Immature natural killer cell (primary cell): ENCODE measurements around the gene HINT3. TPM values are rescaled to one million over a fixed set of nuclear protein-coding genes. Genes with fewer than 3 reads are reported as not detected.
"Not testable (repeated sequence)": the region's sequence is repeated elsewhere in the genome, so short reads cannot be mapped to it uniquely, and the experiment has no call there.

Source experiments
- DNase-seq, 3 donors: peaks; one replicate each; pipeline ENCODE4 v3.0.0; 2022; ENCODE audit warnings: mixed read lengths in 1 of 3
- H3K27ac Mint-ChIP-seq, 6 donors: one replicate each; pipeline ENCODE4 v1.8.0; 2020; ENCODE audit warnings: mixed read lengths in 6 of 6, mild to moderate bottlenecking in 5 of 6, inconsistent platforms in 4 of 6, moderate library complexity in 3 of 6
- H3K27me3 Mint-ChIP-seq, 3 donors: one replicate each; pipeline ENCODE4 v1.8.0; 2020 to 2021; ENCODE audit warnings: low read depth in 3 of 3, mild to moderate bottlenecking in 3 of 3, mixed read lengths in 3 of 3, moderate library complexity in 3 of 3, inconsistent platforms in 1 of 3
- H3K36me3 Mint-ChIP-seq, 3 donors: one replicate each; pipeline ENCODE4 v1.8.0; 2020; ENCODE audit warnings: mixed read lengths in 3 of 3, inconsistent platforms in 2 of 3, mild to moderate bottlenecking in 2 of 3
- H3K4me1 Mint-ChIP-seq, 2 donors: one replicate each; pipeline ENCODE4 v1.8.0; 2020; ENCODE audit warnings: inconsistent platforms in 2 of 2, mild to moderate bottlenecking in 2 of 2, mixed read lengths in 2 of 2, moderate library complexity in 1 of 2
- H3K4me3 Mint-ChIP-seq, 5 donors: one replicate each; pipeline ENCODE4 v1.8.0; 2020; ENCODE audit warnings: mild to moderate bottlenecking in 5 of 5, mixed read lengths in 5 of 5, inconsistent platforms in 3 of 5, moderate library complexity in 3 of 5
- H3K9me3 Mint-ChIP-seq, 6 donors: one replicate each; pipeline ENCODE4 v1.8.0; 2020; ENCODE audit warnings: mild to moderate bottlenecking in 6 of 6, mixed read lengths in 6 of 6, inconsistent platforms in 4 of 6, moderate library complexity in 3 of 6
- polyA plus RNA-seq, 3 donors: library from polyadenylated mRNA; unstranded; fragments of 300-500 nt; fragmentation: Illumina TruSeq; gene quantifications; one replicate each; pipeline ENCODE4 v1.2.3, GENCODE V29; 2021

The HINT3 gene
- polyA plus RNA-seq, 3 donors from 2014 or later, result 3.7 to 10.3 (median 6.6) TPM

- Mint-ChIP-seq H3K27me3 (peaks cover 2 to 8% (median 5%) of the 10 kb centered on the region in 3 donors), H3K27ac (no peak overlapping the region), H3K36me3 (no peaks in the 10 kb centered on the region), H3K4me3 (no peak overlapping the region), H3K4me1 (peaks cover 7 to 12% of the 10 kb centered on the region in 2 donors), H3K9me3 (no peaks in the 10 kb centered on the region)
- DNase-seq, result peak in 1 of 3 donors; percentile 10
Observed at GRCh38 chr6:125957845-125958244, 1.3 kb downstream of the HINT3 start.

GRCh38 chr6:125959041-125959440 is 2.5 kb downstream of the HINT3 start:
- Mint-ChIP-seq H3K27ac (no peak overlapping the region), H3K27me3 (peaks cover 2 to 8% (median 3%) of the 10 kb centered on the region in 3 donors), H3K9me3 (no peaks in the 10 kb centered on the region), H3K4me1 (peaks cover 7 to 24% of the 10 kb centered on the region in 2 donors), H3K36me3 (no peaks in the 10 kb centered on the region), H3K4me3 (no peak overlapping the region)
- DNase-seq, result no peak

- Mint-ChIP-seq H3K36me3 (no peaks in the 10 kb centered on the region), H3K9me3 (no peaks in the 10 kb centered on the region), H3K27ac (no peak overlapping the region), H3K4me1 (peaks cover 5 to 24% of the 10 kb centered on the region in 2 donors), H3K4me3 (no peak overlapping the region), H3K27me3 (peaks cover 0 to 6% (median 3%) of the 10 kb centered on the region in 3 donors)
- DNase-seq, result no peak
Observed at GRCh38 chr6:125961117-125961516, 4.5 kb downstream of the HINT3 start.

GRCh38 chr6:125962900-125963497 is 6.4 kb downstream of the HINT3 start:
- Mint-ChIP-seq H3K9me3 (no peaks in the 10 kb centered on the region), H3K27ac (no peak overlapping the region), H3K4me3 (no peak overlapping the region), H3K27me3 (no peaks in the 10 kb centered on the region), H3K4me1 (peaks cover 0 to 30% of the 10 kb centered on the region in 2 donors), H3K36me3 (peaks cover 2 to 9% (median 8%) of the 10 kb centered on the region in 3 donors)
- no peak for DNase-seq

- Mint-ChIP-seq H3K4me1 (peaks cover 0 to 36% of the 10 kb centered on the region in 2 donors), H3K27ac (no peak overlapping the region), H3K4me3 (no peak overlapping the region), H3K9me3 (no peaks in the 10 kb centered on the region), H3K27me3 (no peaks in the 10 kb centered on the region), H3K36me3 (peaks cover 6 to 17% (median 12%) of the 10 kb centered on the region in 3 donors)
- DNase-seq, result no peak
Observed at GRCh38 chr6:125963817-125964216, 7.2 kb downstream of the HINT3 start.

GRCh38 chr6:125966569-125966968 is 10.0 kb downstream of the HINT3 start:
- DNase-seq, result no peak
- H3K27me3 Mint-ChIP-seq, result no peaks in the 10 kb centered on the region
- peak overlapping the region in 1 of 6 donors; percentile 30 for H3K27ac Mint-ChIP-seq
- peaks cover 0 to 42% of the 10 kb centered on the region in 2 donors for H3K4me1 Mint-ChIP-seq
- H3K36me3 Mint-ChIP-seq, result peaks cover 10 to 17% (median 12%) of the 10 kb centered on the region in 3 donors
- no peak overlapping the region for H3K4me3 Mint-ChIP-seq
- H3K9me3 Mint-ChIP-seq, result no peaks in the 10 kb centered on the region

- Mint-ChIP-seq H3K27me3 (no peaks in the 10 kb centered on the region), H3K4me3 (no peak overlapping the region), H3K27ac (peak overlapping the region in 1 of 6 donors; percentile 50), H3K4me1 (peaks cover 0 to 35% of the 10 kb centered on the region in 2 donors), H3K9me3 (no peaks in the 10 kb centered on the region), H3K36me3 (peaks cover 12 to 17% (median 14%) of the 10 kb centered on the region in 3 donors)
- no peak for DNase-seq
Observed at GRCh38 chr6:125968493-125968892, 11.9 kb downstream of the HINT3 start.

GRCh38 chr6:125970760-125971159 is 14.2 kb downstream of the HINT3 start:
- Mint-ChIP-seq H3K36me3 (peaks cover 16 to 22% (median 17%) of the 10 kb centered on the region in 3 donors), H3K27ac (peak overlapping the region in 2 of 6 donors; percentile 28 to 65)

GRCh38 chr6:125972478-125972877 is 15.9 kb downstream of the HINT3 start:
- not testable (repeated sequence) for H3K27me3 Mint-ChIP-seq, H3K27ac Mint-ChIP-seq

More at GRCh38 chr6:125970760-125971159, 14.2 kb downstream of the HINT3 start:
- DNase-seq, result no peak
- Mint-ChIP-seq H3K9me3 (no peaks in the 10 kb centered on the region), H3K27me3 (no peaks in the 10 kb centered on the region), H3K4me3 (no peak overlapping the region), H3K4me1 (peaks cover 0 to 28% of the 10 kb centered on the region in 2 donors)

GRCh38 chr6:125974214-125974866 is 17.8 kb downstream of the HINT3 start:
- H3K27me3 Mint-ChIP-seq, result no peaks in the 10 kb centered on the region
- peaks cover 13 to 22% (median 13%) of the 10 kb centered on the region in 3 donors for H3K36me3 Mint-ChIP-seq
- DNase-seq, result peak; percentile 26 to 41 (median 28)
- H3K9me3 Mint-ChIP-seq, result no peaks in the 10 kb centered on the region
- no peak overlapping the region for H3K4me3 Mint-ChIP-seq
- H3K27ac Mint-ChIP-seq, result peak overlapping the region in 3 of 6 donors; percentile 31 to 63 (median 59)
- H3K4me1 Mint-ChIP-seq, result peaks cover 0 to 6% of the 10 kb centered on the region in 2 donors

More at GRCh38 chr6:125972478-125972877, 15.9 kb downstream of the HINT3 start:
- H3K4me3 Mint-ChIP-seq, H3K9me3 Mint-ChIP-seq, DNase-seq: not testable (repeated sequence)
- Mint-ChIP-seq H3K4me1 (peaks cover 0 to 19% of the 10 kb centered on the region in 2 donors), H3K36me3 (peaks cover 12 to 27% (median 15%) of the 10 kb centered on the region in 3 donors)

- no peak for DNase-seq
- no peaks in the 10 kb centered on the region for H3K4me1 Mint-ChIP-seq
- peaks cover 13 to 15% (median 13%) of the 10 kb centered on the region in 3 donors for H3K36me3 Mint-ChIP-seq
- no peaks in the 10 kb centered on the region for H3K9me3 Mint-ChIP-seq
- H3K4me3 Mint-ChIP-seq, result no peak overlapping the region
- no peak overlapping the region for H3K27ac Mint-ChIP-seq
- no peaks in the 10 kb centered on the region for H3K27me3 Mint-ChIP-seq
Observed at GRCh38 chr6:125979101-125979500, 22.5 kb downstream of the HINT3 start.

- Mint-ChIP-seq H3K4me3 (no peak overlapping the region), H3K27ac (no peak overlapping the region), H3K4me1 (no peaks in the 10 kb centered on the region), H3K36me3 (peaks cover 9 to 13% (median 11%) of the 10 kb centered on the region in 3 donors), H3K9me3 (no peaks in the 10 kb centered on the region), H3K27me3 (no peaks in the 10 kb centered on the region)
- no peak for DNase-seq
Observed at GRCh38 chr6:125981571-125982185, 25.1 kb downstream of the HINT3 start.

- no peaks in the 10 kb centered on the region for H3K9me3 Mint-ChIP-seq
- peaks cover 5 to 7% (median 7%) of the 10 kb centered on the region in 3 donors for H3K36me3 Mint-ChIP-seq
- no peak overlapping the region for H3K4me3 Mint-ChIP-seq
- DNase-seq, result no peak
- no peaks in the 10 kb centered on the region for H3K4me1 Mint-ChIP-seq
- no peaks in the 10 kb centered on the region for H3K27me3 Mint-ChIP-seq
- no peak overlapping the region for H3K27ac Mint-ChIP-seq
Observed at GRCh38 chr6:125983246-125983945, 26.8 kb downstream of the HINT3 start.
